ENCODE measurements around the gene H2AZ2. TPM values are rescaled to one million over a fixed set of nuclear protein-coding genes. Genes with fewer than 3 reads are reported as not detected.
"Not testable (repeated sequence)": the region's sequence is repeated elsewhere in the genome, so short reads cannot be mapped to it uniquely, and the experiment has no call there.

Gene H2AZ2
- total RNA-seq, 1 donor from 2014 or later, result 156 TPM

GRCh38 chr7:44814919-44815318 is 33.0 kb downstream of the H2AZ2 start:
- no peak for TF ChIP-seq CTCF (IDR thresholded peaks at IDR 0.05; ENCODE audit: unreplicated experiment)
- H3K27ac Mint-ChIP-seq, result no peak overlapping the region
- no peak for DNase-seq (ENCODE audit: low spot score in 2 of 2, unreplicated experiment in 2 of 2)
- H3K36me3 Mint-ChIP-seq, result no peaks in the 10 kb centered on the region
- no peaks in the 10 kb centered on the region for H3K4me1 Mint-ChIP-seq
- H3K27me3 Mint-ChIP-seq (ENCODE audit: low read depth), result no peaks in the 10 kb centered on the region
- no peak overlapping the region for H3K4me3 Mint-ChIP-seq
- H3K9me3 Mint-ChIP-seq, result no peaks in the 10 kb centered on the region

GRCh38 chr7:44811571-44811970 is 36.3 kb downstream of the H2AZ2 start:
- DNase-seq (ENCODE audit: low spot score in 2 of 2, unreplicated experiment in 2 of 2), result no peak
- Mint-ChIP-seq H3K4me3 (no peak overlapping the region), H3K27me3 (ENCODE audit: low read depth) (no peaks in the 10 kb centered on the region), H3K36me3 (no peaks in the 10 kb centered on the region), H3K9me3 (no peaks in the 10 kb centered on the region), H3K27ac (no peak overlapping the region), H3K4me1 (no peaks in the 10 kb centered on the region)
- TF ChIP-seq CTCF (IDR thresholded peaks at IDR 0.05; ENCODE audit: unreplicated experiment), result no peak

GRCh38 chr7:44811093-44811492 is 36.8 kb downstream of the H2AZ2 start:
- Mint-ChIP-seq H3K4me1 (no peaks in the 10 kb centered on the region), H3K27me3 (ENCODE audit: low read depth) (no peaks in the 10 kb centered on the region), H3K27ac (no peak overlapping the region), H3K4me3 (no peak overlapping the region), H3K36me3 (no peaks in the 10 kb centered on the region), H3K9me3 (no peaks in the 10 kb centered on the region)
- DNase-seq (ENCODE audit: low spot score in 2 of 2, unreplicated experiment in 2 of 2), result no peak
- TF ChIP-seq CTCF (IDR thresholded peaks at IDR 0.05; ENCODE audit: unreplicated experiment), result no peak

- no peak overlapping the region for H3K4me3 Mint-ChIP-seq
- no peaks in the 10 kb centered on the region for H3K36me3 Mint-ChIP-seq
- no peak for DNase-seq (ENCODE audit: low spot score in 2 of 2, unreplicated experiment in 2 of 2)
- H3K4me1 Mint-ChIP-seq, result no peaks in the 10 kb centered on the region
- no peaks in the 10 kb centered on the region for H3K9me3 Mint-ChIP-seq
- no peak for TF ChIP-seq CTCF (IDR thresholded peaks at IDR 0.05; ENCODE audit: unreplicated experiment)
- H3K27ac Mint-ChIP-seq, result no peak overlapping the region
- H3K27me3 Mint-ChIP-seq (ENCODE audit: low read depth), result no peaks in the 10 kb centered on the region
Measured at GRCh38 chr7:44808914-44809393, 38.9 kb downstream of the H2AZ2 start.

GRCh38 chr7:44805950-44806349 is 41.9 kb downstream of the H2AZ2 start:
- Mint-ChIP-seq H3K27me3 (ENCODE audit: low read depth) (no peaks in the 10 kb centered on the region), H3K4me3 (no peak overlapping the region), H3K9me3 (no peaks in the 10 kb centered on the region), H3K27ac (no peak overlapping the region), H3K36me3 (peaks cover 17% of the 10 kb centered on the region), H3K4me1 (no peaks in the 10 kb centered on the region)
- DNase-seq (ENCODE audit: low spot score in 2 of 2, unreplicated experiment in 2 of 2), result no peak
- no peak for TF ChIP-seq CTCF (IDR thresholded peaks at IDR 0.05; ENCODE audit: unreplicated experiment)

GRCh38 chr7:44803828-44804519 is 43.9 kb downstream of the H2AZ2 start:
- not testable (repeated sequence) for H3K4me1 Mint-ChIP-seq, H3K27ac Mint-ChIP-seq

More at GRCh38 chr7:44803828-44804519, 43.9 kb downstream of the H2AZ2 start:
- H3K36me3 Mint-ChIP-seq, result peaks cover 27% of the 10 kb centered on the region
- not testable (repeated sequence) for DNase-seq (ENCODE audit: low spot score in 2 of 2, unreplicated experiment in 2 of 2); H3K27me3 Mint-ChIP-seq (ENCODE audit: low read depth); H3K9me3 Mint-ChIP-seq; H3K4me3 Mint-ChIP-seq
